ENCODE measurements around the gene IL22RA2.

IL22RA2 gene

DNA sequence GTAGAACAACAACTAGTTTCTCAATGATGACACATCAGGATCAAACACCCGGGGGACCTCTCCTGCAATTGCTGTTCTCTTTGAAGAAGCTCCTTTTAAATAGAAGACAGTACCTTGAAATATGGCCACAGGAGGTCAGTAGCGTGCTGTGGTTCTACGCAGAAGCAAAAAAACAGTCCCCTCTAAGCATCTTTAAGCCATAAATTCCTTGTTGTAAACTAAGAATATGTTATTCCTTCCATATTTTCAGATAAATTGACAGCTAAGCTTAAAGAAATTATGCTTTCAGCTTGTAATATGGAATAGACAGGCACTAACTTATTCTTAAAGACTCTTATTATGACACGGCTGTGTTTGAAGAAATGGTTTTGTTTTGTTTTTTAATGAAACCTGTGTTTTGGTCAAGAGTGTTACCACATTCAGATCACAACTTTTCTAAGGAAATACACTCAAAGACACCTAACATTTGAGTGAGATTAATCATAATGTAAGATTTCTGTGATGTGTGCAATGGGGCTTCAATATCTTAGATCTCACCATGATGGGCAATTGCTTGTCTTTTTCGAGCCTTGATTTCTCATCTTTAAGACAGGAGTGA, 78.9 kb downstream of the IL22RA2 start:
- peak; percentile 51 for DNase-seq
